Kidney (tissue), 14 donors: Measurements from ENCODE around the gene NT5E. TPM values are rescaled to one million over a fixed set of nuclear protein-coding genes. Genes with fewer than 3 reads are reported as not detected.

Experiments used
- DNase-seq, 5 donors: peaks; one replicate each; pipeline ENCODE4 v3.0.0-alpha.2; 2013 to 2020
- FAIRE-seq: peaks from 2 replicates; lab custom pipeline; 2012; peaks lifted over from hg19 to GRCh38; lab: Jason Lieb, UNC
- H3K27ac ChIP-seq, 2 donors: one replicate each; pipeline ENCODE4 v1.7.0; 2013; ENCODE audit warnings: low read depth in 2 of 2, low read length in 2 of 2, inconsistent platforms in 1 of 2
- H3K27me3 ChIP-seq: one replicate; pipeline ENCODE4 v1.7.1; 2013; ENCODE audit warnings: low read length, inconsistent platforms; ENCODE audit not compliant: control insufficient read depth, insufficient read depth
- H3K36me3 ChIP-seq, 3 donors: one replicate each; pipeline versions ENCODE4 v1.7.0 to v1.7.1; 2013; ENCODE audit warnings: low read length in 3 of 3, control low read depth in 1 of 3, inconsistent platforms in 1 of 3; ENCODE audit not compliant: insufficient read depth in 3 of 3, control insufficient read depth in 2 of 3
- H3K4me1 ChIP-seq, 3 donors: one replicate each; pipeline versions ENCODE4 v1.7.0 to v1.7.1; 2013; ENCODE audit warnings: low read length in 3 of 3, inconsistent platforms in 1 of 3, low read depth in 1 of 3; ENCODE audit not compliant: control insufficient read depth in 2 of 3, insufficient read depth in 2 of 3
- H3K4me3 ChIP-seq, 3 donors: one replicate each; pipeline versions ENCODE4 v1.7.0 to v1.8.1; 2013; ENCODE audit warnings: low read length in 3 of 3, control low read depth in 1 of 3, inconsistent platforms in 1 of 3
- H3K9ac ChIP-seq, 3 donors: one replicate each; pipeline versions ENCODE4 v1.7.0 to v1.7.1; 2013; ENCODE audit warnings: low read length in 3 of 3, control low read depth in 1 of 3, inconsistent platforms in 1 of 3
- H3K9me3 ChIP-seq, 3 donors: one replicate each; pipeline versions ENCODE4 v1.7.0 to v1.7.1; 2013; ENCODE audit warnings: low read length in 3 of 3, control low read depth in 1 of 3, inconsistent platforms in 1 of 3; ENCODE audit not compliant: control insufficient read depth in 2 of 3, insufficient read depth in 1 of 3
- intact Hi-C: fragments of 100-400 bp; cut with DNase I; formaldehyde crosslinking; loops from one replicate; pipeline ENCODE4 v1.11.1; 2022
- polyA plus RNA-seq: library from polyadenylated mRNA; stranded (reverse); fragments of 350-450 nt; fragmentation: Illumina TruSeq; extraction: RNeasy Lipid Tissue Mini Kit (QIAGEN cat#74804); gene quantifications from one replicate; pipeline ENCODE4 v1.2.3, GENCODE V29; 2014; ENCODE audit warnings: low read depth, low replicate concordance; ENCODE audit not compliant: insufficient read depth
- total RNA-seq: library from RNA; stranded (reverse); fragmentation: NEBNext Ultra II Directional; extraction: Animal tissue kit (Norgen Biotek cat#: 25700); gene quantifications from one replicate; pipeline ENCODE4 v1.2.1, GENCODE V29; 2021
- TF ChIP-seq, protein P1 (sequence below): IDR thresholded peaks from 3 replicates; pipeline ENCODE4 v1.5.1; 2012; ENCODE audit warnings: mild to moderate bottlenecking, moderate library complexity, borderline replicate concordance; ENCODE audit not compliant: insufficient read depth; ENCODE audit errors: extremely low read depth
- donor health status: control.
- donor health status: control.
- donor health status: control.
- donor health status: control.
- donor health status: control.
- donor health status: DM: yes; HTN: yes; CAD: no.
- donor health status: Normal renal cell carcinoma (clear cell type).

The NT5E gene
- total and polyA plus RNA-seq, 2 donors from 2014 or later = 13.1 to 41.0 TPM

DNA sequence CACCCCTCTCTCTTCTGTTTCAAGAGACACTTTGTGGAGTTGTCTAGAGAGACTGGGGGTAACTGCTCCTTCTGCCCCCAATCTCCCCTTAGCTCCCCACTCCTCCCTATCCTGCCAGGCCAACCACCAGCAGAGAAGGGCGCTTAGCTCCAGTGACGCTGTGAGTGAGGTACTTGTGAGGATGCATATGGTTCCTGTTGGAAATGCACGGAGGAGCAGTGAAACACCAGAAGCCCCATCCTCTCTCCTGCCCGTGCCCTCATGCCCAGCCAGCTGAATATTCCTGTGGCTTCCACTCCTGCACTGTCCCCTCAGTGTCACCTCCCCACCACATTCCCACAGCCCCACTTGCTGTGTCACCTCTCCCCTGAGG lies 11.9 kb downstream of the NT5E start:
- Histone ChIP-seq H3K4me3 (no peak overlapping the region), H3K9me3 (no peaks in the 10 kb centered on the region), H3K9ac (no peak overlapping the region), H3K4me1 (peaks cover 0 to 7% (median 3%) of the 10 kb centered on the region in 3 donors), H3K36me3 (no peaks in the 10 kb centered on the region), H3K27ac (no peak overlapping the region), H3K27me3 (no peaks in the 10 kb centered on the region)
- intact Hi-C loops = no loop called here
- FAIRE-seq (no peak), DNase-seq (no peak)
- TF ChIP-seq, protein P1, sequence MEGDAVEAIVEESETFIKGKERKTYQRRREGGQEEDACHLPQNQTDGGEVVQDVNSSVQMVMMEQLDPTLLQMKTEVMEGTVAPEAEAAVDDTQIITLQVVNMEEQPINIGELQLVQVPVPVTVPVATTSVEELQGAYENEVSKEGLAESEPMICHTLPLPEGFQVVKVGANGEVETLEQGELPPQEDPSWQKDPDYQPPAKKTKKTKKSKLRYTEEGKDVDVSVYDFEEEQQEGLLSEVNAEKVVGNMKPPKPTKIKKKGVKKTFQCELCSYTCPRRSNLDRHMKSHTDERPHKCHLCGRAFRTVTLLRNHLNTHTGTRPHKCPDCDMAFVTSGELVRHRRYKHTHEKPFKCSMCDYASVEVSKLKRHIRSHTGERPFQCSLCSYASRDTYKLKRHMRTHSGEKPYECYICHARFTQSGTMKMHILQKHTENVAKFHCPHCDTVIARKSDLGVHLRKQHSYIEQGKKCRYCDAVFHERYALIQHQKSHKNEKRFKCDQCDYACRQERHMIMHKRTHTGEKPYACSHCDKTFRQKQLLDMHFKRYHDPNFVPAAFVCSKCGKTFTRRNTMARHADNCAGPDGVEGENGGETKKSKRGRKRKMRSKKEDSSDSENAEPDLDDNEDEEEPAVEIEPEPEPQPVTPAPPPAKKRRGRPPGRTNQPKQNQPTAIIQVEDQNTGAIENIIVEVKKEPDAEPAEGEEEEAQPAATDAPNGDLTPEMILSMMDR = no peak

DNA sequence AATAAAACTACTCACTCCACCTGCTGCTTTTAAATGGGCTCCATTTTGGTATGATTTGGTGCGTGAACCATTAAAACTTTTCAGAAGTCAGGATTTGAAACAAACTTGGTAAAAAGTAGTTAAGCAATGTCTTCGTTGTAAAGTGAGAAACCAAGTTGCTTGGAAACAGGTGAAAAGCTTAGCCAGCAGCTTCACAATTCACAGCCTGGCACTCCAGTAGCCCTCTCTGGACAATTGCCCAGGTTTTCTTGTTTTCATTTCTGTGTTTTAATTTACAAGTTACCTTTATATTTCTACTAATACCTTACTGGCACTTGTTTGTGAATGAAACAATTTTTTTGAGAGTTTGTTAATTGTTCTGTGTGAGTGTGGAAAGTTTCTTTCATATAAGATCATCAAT lies 12.8 kb downstream of the NT5E start:
- DNase-seq (no peak), FAIRE-seq (no peak)
- Histone ChIP-seq H3K4me3 (no peak overlapping the region), H3K27ac (no peak overlapping the region), H3K9me3 (no peaks in the 10 kb centered on the region), H3K9ac (no peak overlapping the region), H3K27me3 (no peaks in the 10 kb centered on the region), H3K36me3 (no peaks in the 10 kb centered on the region), H3K4me1 (peaks cover 0 to 7% (median 3%) of the 10 kb centered on the region in 3 donors)
- intact Hi-C loops = no loop called here
- TF ChIP-seq, protein P1 = no peak

DNA sequence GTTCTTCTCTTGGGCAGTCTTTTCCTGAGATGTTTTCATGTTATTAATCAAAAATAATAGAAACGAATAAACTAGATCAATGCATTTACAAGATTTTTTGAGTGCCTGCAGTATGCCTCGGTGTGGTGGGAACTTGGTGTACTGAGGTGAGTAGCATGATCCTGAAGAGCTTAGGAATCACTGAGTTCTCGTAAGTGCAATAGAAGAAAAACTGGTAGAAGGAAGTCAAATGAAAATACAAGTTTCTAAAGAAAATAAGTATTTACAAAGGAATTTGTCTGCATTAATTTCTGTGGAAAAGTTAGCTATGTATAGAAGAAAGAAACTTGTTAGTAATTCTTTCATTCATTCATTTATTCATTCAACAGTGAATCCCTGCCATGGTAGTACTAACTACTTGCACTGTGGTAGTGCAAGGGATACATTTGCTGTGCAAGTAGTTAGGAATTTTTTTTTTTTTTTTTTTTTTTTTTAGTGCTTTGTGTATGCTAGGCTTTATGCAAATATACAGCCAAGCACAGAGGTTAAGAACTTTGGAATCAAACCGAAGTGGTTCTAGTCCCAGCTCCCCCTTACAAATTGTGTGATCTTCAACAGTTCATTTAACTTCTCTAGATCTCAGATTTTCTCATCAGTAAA lies 13.9 kb downstream of the NT5E start:
- TF ChIP-seq, protein P1 = no peak
- no peaks in the 10 kb centered on the region for H3K36me3 ChIP-seq
- no peaks in the 10 kb centered on the region for H3K27me3 ChIP-seq
- DNase-seq (no peak), FAIRE-seq (no peak)
- no peak overlapping the region for H3K27ac ChIP-seq
- H3K4me3 ChIP-seq = no peak overlapping the region
- intact Hi-C loops = no loop called here
- H3K4me1 ChIP-seq = peaks cover 0 to 7% (median 3%) of the 10 kb centered on the region in 3 donors
- no peak overlapping the region for H3K9ac ChIP-seq
- H3K9me3 ChIP-seq = no peaks in the 10 kb centered on the region

GRCh38 chr6:85464260-85464644 lies 14.4 kb downstream of the NT5E start:
- TF ChIP-seq, protein P1 = no peak
- Histone ChIP-seq H3K9me3 (no peaks in the 10 kb centered on the region), H3K27me3 (no peaks in the 10 kb centered on the region), H3K4me3 (no peak overlapping the region), H3K27ac (no peak overlapping the region), H3K4me1 (peaks cover 0 to 7% (median 3%) of the 10 kb centered on the region in 3 donors), H3K36me3 (no peaks in the 10 kb centered on the region), H3K9ac (no peak overlapping the region)
- DNase-seq = peak in 1 of 5 donors; percentile 34
- no peak for FAIRE-seq
- intact Hi-C loops = no loop called here
